ENCODE data around the gene ZBTB47. TPM values are rescaled to one million over a fixed set of nuclear protein-coding genes. Genes with fewer than 3 reads are reported as not detected.

Gene ZBTB47
- total RNA-seq, 4 donors from 2014 or later = 10.0 to 44.1 (median 19.7) TPM

DNA sequence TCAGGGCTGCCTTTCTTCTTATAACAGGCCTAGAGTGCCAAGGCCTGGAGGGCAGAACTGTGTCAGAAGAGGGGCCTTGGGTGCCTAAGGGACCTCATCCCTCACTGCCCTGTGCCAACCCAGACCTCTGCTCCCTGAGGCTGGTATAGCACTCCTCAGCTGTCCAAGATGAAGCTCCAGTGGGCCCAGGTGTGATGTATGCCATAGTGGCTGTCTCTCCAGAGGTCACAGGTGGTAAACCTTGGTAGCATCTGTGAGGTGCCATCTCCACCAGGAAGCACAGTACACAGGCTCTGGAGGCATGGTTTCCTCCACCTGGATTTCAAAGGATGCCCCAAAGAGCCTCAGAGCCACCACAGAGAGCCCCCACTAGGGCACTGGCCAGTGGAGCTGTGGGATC lies 19.6 kb downstream of the ZBTB47 start:
- intact Hi-C loops (cut with DNase I; ENCODE audit: low total_unique reads) = no loop called here
- in situ Hi-C loops (cut with MboI; ENCODE audit: low pct_ligation_motif_present in 1 of 4, low pct_unique_long_range_greater_than_20kb in 1 of 4, low sequenced_read_pairs in 3 of 4) = no loop called here
- TF ChIP-seq POLR2AphosphoS5 (IDR thresholded peaks at IDR 0.05) = no peak
- no peak for TF ChIP-seq EP300 (IDR thresholded peaks at IDR 0.05; ENCODE audit: low read depth)
- TF ChIP-seq POLR2A (IDR thresholded peaks at IDR 0.05) = no peak
- no peak for TF ChIP-seq CTCF (IDR thresholded peaks at IDR 0.05)

GRCh38 chr3:42674146-42674545 lies 20.6 kb downstream of the ZBTB47 start:
- TF ChIP-seq CTCF (IDR thresholded peaks at IDR 0.05) (no peak), POLR2A (IDR thresholded peaks at IDR 0.05) (no peak), EP300 (IDR thresholded peaks at IDR 0.05; ENCODE audit: low read depth) (no peak), POLR2AphosphoS5 (IDR thresholded peaks at IDR 0.05) (no peak)
- Histone ChIP-seq H3K9me3 (peaks cover 0 to 3% of the 10 kb centered on the region in 2 donors), H3K4me1 (no peaks in the 10 kb centered on the region), H3K36me3 (no peaks in the 10 kb centered on the region), H3K27me3 (no peaks in the 10 kb centered on the region), H3K27ac (no peak overlapping the region), H3K4me3 (no peak overlapping the region)
- intact Hi-C loops (cut with DNase I; ENCODE audit: low total_unique reads) (no loop called here), in situ Hi-C loops (cut with MboI; ENCODE audit: low pct_ligation_motif_present in 1 of 4, low pct_unique_long_range_greater_than_20kb in 1 of 4, low sequenced_read_pairs in 3 of 4) (no loop called here)
- 40 to 54% methylated on average over 3 of the region's 3 CpGs for WGBS, 2 donors (ENCODE audit: low coverage in 1 of 2)
- no peak for DNase-seq

More for the DNA sequence above, 19.6 kb downstream of the ZBTB47 start:
- Histone ChIP-seq H3K27ac (no peak overlapping the region), H3K4me1 (no peaks in the 10 kb centered on the region), H3K27me3 (no peaks in the 10 kb centered on the region), H3K36me3 (no peaks in the 10 kb centered on the region), H3K9me3 (peaks cover 0 to 3% of the 10 kb centered on the region in 2 donors), H3K4me3 (no peak overlapping the region)
- DNase-seq = no peak

GRCh38 chr3:42675909-42676308 lies 22.4 kb downstream of the ZBTB47 start:
- Histone ChIP-seq H3K9me3 (peaks cover 0 to 3% of the 10 kb centered on the region in 2 donors), H3K36me3 (no peaks in the 10 kb centered on the region), H3K4me3 (no peak overlapping the region), H3K27me3 (no peaks in the 10 kb centered on the region), H3K27ac (no peak overlapping the region), H3K4me1 (no peaks in the 10 kb centered on the region)
- WGBS, 2 donors (ENCODE audit: low coverage in 1 of 2) = 89 to 90% methylated on average over 2 of the region's 2 CpGs
- no peak for DNase-seq
- intact Hi-C loops (cut with DNase I; ENCODE audit: low total_unique reads) (no loop called here), in situ Hi-C loops (cut with MboI; ENCODE audit: low pct_ligation_motif_present in 1 of 4, low pct_unique_long_range_greater_than_20kb in 1 of 4, low sequenced_read_pairs in 3 of 4) (no loop called here)
- no peak for TF ChIP-seq EP300 (IDR thresholded peaks at IDR 0.05; ENCODE audit: low read depth)
- TF ChIP-seq CTCF (IDR thresholded peaks at IDR 0.05) = no peak
- TF ChIP-seq POLR2AphosphoS5 (IDR thresholded peaks at IDR 0.05) = no peak
- TF ChIP-seq POLR2A (IDR thresholded peaks at IDR 0.05) = no peak

DNA sequence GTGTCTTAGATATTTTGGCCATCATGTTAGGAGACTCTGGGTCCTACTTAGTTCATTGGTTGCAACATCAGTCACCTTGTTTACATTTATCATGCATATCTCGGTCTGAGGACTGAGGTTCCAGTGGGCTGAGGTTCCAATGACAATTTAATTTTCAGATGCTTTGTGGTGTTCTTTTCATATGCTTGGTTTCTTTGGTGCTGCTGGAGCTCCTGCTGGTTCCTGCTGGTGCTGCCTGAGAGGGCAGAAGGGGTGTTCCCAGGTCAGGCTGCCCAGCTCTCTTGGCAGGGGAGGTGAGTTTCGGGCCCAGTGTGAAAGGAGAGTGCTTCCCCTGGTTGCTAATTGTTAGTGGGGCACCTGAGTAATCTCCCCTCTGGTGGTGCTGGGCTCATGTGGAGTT lies 24.9 kb downstream of the ZBTB47 start:
- no peak for DNase-seq
- TF ChIP-seq POLR2AphosphoS5 (IDR thresholded peaks at IDR 0.05) = no peak
- TF ChIP-seq CTCF (IDR thresholded peaks at IDR 0.05) = no peak
- no peak for TF ChIP-seq EP300 (IDR thresholded peaks at IDR 0.05; ENCODE audit: low read depth)
- no peak for TF ChIP-seq POLR2A (IDR thresholded peaks at IDR 0.05)
- H3K9me3 ChIP-seq = peaks cover 0 to 3% of the 10 kb centered on the region in 2 donors
- no peak overlapping the region for H3K4me3 ChIP-seq
- H3K27ac ChIP-seq = no peak overlapping the region
- in situ Hi-C loops (cut with MboI; ENCODE audit: low pct_ligation_motif_present in 1 of 4, low pct_unique_long_range_greater_than_20kb in 1 of 4, low sequenced_read_pairs in 3 of 4) (no loop called here), intact Hi-C loops (cut with DNase I; ENCODE audit: low total_unique reads) (no loop called here)
- WGBS, 2 donors (ENCODE audit: low coverage in 1 of 2) = 40 to 69% methylated on average over 1 to 2 of the region's 2 CpGs
- no peaks in the 10 kb centered on the region for H3K36me3 ChIP-seq
- H3K4me1 ChIP-seq = peaks cover 0 to 2% (median 1%) of the 10 kb centered on the region in 4 donors
- no peaks in the 10 kb centered on the region for H3K27me3 ChIP-seq
